ENCODE measurements around the gene PLCB1. TPM values are rescaled to one million over a fixed set of nuclear protein-coding genes. Genes with fewer than 3 reads are reported as not detected.

Gene PLCB1
- total RNA-seq, 1 donor from 2014 or later, result 10.7 TPM

GRCh38 chr20:8526610-8527009 is 394.5 kb downstream of the PLCB1 start:
- no peak overlapping the region for H2AFZ ChIP-seq (ENCODE audit: low read depth, low read length)
- no peaks in the 10 kb centered on the region for H3K4me1 ChIP-seq (ENCODE audit: insufficient read depth, low read length)
- Mint-ChIP-seq H3K36me3 (ENCODE audit: low read depth, unreplicated experiment) (no peaks in the 10 kb centered on the region), H3K4me1 (ENCODE audit: low read depth, unreplicated experiment) (peaks cover 14% of the 10 kb centered on the region), H3K27me3 (ENCODE audit: low read depth, unreplicated experiment) (no peaks in the 10 kb centered on the region), H3K27ac (ENCODE audit: unreplicated experiment) (no peak overlapping the region), H3K9me3 (ENCODE audit: unreplicated experiment) (no peaks in the 10 kb centered on the region), H3K4me3 (ENCODE audit: unreplicated experiment) (no peak overlapping the region)
- no peak overlapping the region for H3K9ac ChIP-seq (ENCODE audit: low read length)
- no peak overlapping the region for H3K27ac ChIP-seq (ENCODE audit: low read depth, low read length)
- no peak overlapping the region for H3K4me3 ChIP-seq (ENCODE audit: insufficient read depth, low read depth, low read length)
- H3K4me2 ChIP-seq (ENCODE audit: low read length), result no peak overlapping the region
- H3K27me3 ChIP-seq (ENCODE audit: insufficient read depth, low read length), result no peaks in the 10 kb centered on the region
- FAIRE-seq, result no peak
- H3K79me2 ChIP-seq (ENCODE audit: insufficient read depth, low read length), result no peaks in the 10 kb centered on the region
- no peaks in the 10 kb centered on the region for H3K36me3 ChIP-seq (ENCODE audit: insufficient read depth, low read length)
- no peaks in the 10 kb centered on the region for H4K20me1 ChIP-seq (ENCODE audit: insufficient read depth, low read length)
- DNase-seq (ENCODE audit: low read depth), result no peak
- no peaks in the 10 kb centered on the region for H3K9me3 ChIP-seq (ENCODE audit: insufficient read depth, low read depth, low read length)
- TF ChIP-seq, protein P1, sequence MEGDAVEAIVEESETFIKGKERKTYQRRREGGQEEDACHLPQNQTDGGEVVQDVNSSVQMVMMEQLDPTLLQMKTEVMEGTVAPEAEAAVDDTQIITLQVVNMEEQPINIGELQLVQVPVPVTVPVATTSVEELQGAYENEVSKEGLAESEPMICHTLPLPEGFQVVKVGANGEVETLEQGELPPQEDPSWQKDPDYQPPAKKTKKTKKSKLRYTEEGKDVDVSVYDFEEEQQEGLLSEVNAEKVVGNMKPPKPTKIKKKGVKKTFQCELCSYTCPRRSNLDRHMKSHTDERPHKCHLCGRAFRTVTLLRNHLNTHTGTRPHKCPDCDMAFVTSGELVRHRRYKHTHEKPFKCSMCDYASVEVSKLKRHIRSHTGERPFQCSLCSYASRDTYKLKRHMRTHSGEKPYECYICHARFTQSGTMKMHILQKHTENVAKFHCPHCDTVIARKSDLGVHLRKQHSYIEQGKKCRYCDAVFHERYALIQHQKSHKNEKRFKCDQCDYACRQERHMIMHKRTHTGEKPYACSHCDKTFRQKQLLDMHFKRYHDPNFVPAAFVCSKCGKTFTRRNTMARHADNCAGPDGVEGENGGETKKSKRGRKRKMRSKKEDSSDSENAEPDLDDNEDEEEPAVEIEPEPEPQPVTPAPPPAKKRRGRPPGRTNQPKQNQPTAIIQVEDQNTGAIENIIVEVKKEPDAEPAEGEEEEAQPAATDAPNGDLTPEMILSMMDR (IDR thresholded peaks at IDR 0.05; ENCODE audit: insufficient read depth, low read depth, low read length), result no peak
- TF ChIP-seq EZH2 (IDR thresholded peaks at IDR 0.05; ENCODE audit: insufficient read depth, low read length), result no peak

DNA sequence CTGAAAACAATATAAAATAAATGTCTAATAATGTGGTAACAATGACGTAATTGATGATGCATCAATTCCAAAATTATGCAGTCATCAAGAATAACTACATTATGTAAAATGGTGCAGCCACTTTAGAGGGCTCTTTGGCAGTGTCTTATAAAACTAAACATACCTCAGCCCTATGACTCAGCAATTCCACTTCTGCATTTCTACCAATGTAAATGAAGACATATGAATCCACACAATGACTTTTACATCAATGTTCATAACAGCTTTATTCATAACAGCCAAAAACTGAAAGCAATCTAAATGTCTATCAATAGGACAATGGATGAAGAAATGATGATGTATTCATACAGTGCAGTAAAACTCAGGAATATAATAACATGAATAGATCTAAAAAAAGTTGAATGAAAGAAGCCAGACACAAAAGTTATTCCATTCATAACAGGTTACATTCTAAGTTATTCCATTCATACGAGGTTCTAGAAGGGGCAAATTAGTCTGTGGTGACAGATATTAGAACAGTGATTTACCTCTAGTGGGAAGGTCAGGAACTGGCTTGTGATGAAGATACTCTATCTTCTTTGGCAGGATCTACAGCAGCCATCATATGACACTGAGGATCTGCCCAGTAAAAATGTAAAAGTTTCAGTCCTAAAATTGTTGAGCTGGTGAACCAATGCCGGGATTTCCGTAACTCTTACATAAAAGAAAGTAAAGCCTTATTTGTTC is 396.1 kb downstream of the PLCB1 start:
- H4K20me1 ChIP-seq (ENCODE audit: insufficient read depth, low read length), result no peaks in the 10 kb centered on the region
- Mint-ChIP-seq H3K27ac (ENCODE audit: unreplicated experiment) (peak overlapping the region; percentile 30), H3K36me3 (ENCODE audit: low read depth, unreplicated experiment) (no peaks in the 10 kb centered on the region), H3K4me3 (ENCODE audit: unreplicated experiment) (no peak overlapping the region), H3K27me3 (ENCODE audit: low read depth, unreplicated experiment) (no peaks in the 10 kb centered on the region), H3K4me1 (ENCODE audit: low read depth, unreplicated experiment) (peaks cover 10% of the 10 kb centered on the region), H3K9me3 (ENCODE audit: unreplicated experiment) (no peaks in the 10 kb centered on the region)
- H3K36me3 ChIP-seq (ENCODE audit: insufficient read depth, low read length), result no peaks in the 10 kb centered on the region
- H3K9me3 ChIP-seq (ENCODE audit: insufficient read depth, low read depth, low read length), result no peaks in the 10 kb centered on the region
- no peak overlapping the region for H3K9ac ChIP-seq (ENCODE audit: low read length)
- peak overlapping the region; percentile 9 for H3K4me2 ChIP-seq (ENCODE audit: low read length)
- no peak overlapping the region for H3K4me3 ChIP-seq (ENCODE audit: insufficient read depth, low read depth, low read length)
- DNase-seq (ENCODE audit: low read depth), result peak; percentile 85
- no peak overlapping the region for H3K27ac ChIP-seq (ENCODE audit: low read depth, low read length)
- no peaks in the 10 kb centered on the region for H3K79me2 ChIP-seq (ENCODE audit: insufficient read depth, low read length)
- peak; percentile 83 for FAIRE-seq
- no peaks in the 10 kb centered on the region for H3K27me3 ChIP-seq (ENCODE audit: insufficient read depth, low read length)
- no peaks in the 10 kb centered on the region for H3K4me1 ChIP-seq (ENCODE audit: insufficient read depth, low read length)
- TF ChIP-seq, protein P1 (IDR thresholded peaks at IDR 0.05; ENCODE audit: insufficient read depth, low read depth, low read length), result no peak
- no peak for TF ChIP-seq EZH2 (IDR thresholded peaks at IDR 0.05; ENCODE audit: insufficient read depth, low read length)
- H2AFZ ChIP-seq (ENCODE audit: low read depth, low read length), result no peak overlapping the region

GRCh38 chr20:8530022-8530421 is 398.0 kb downstream of the PLCB1 start:
- Histone ChIP-seq H3K4me1 (ENCODE audit: insufficient read depth, low read length) (no peaks in the 10 kb centered on the region), H2AFZ (ENCODE audit: low read depth, low read length) (no peak overlapping the region), H3K27ac (ENCODE audit: low read depth, low read length) (no peak overlapping the region), H3K9me3 (ENCODE audit: insufficient read depth, low read depth, low read length) (no peaks in the 10 kb centered on the region), H3K4me2 (ENCODE audit: low read length) (peak overlapping the region; percentile 2), H3K36me3 (ENCODE audit: insufficient read depth, low read length) (no peaks in the 10 kb centered on the region), H3K79me2 (ENCODE audit: insufficient read depth, low read length) (no peaks in the 10 kb centered on the region), H4K20me1 (ENCODE audit: insufficient read depth, low read length) (no peaks in the 10 kb centered on the region), H3K9ac (ENCODE audit: low read length) (no peak overlapping the region), H3K27me3 (ENCODE audit: insufficient read depth, low read length) (no peaks in the 10 kb centered on the region), H3K4me3 (ENCODE audit: insufficient read depth, low read depth, low read length) (no peak overlapping the region)
- TF ChIP-seq, protein P1 (IDR thresholded peaks at IDR 0.05; ENCODE audit: insufficient read depth, low read depth, low read length), result no peak
- TF ChIP-seq EZH2 (IDR thresholded peaks at IDR 0.05; ENCODE audit: insufficient read depth, low read length), result no peak
- peak; percentile 4 for DNase-seq (ENCODE audit: low read depth)
- no peak overlapping the region for H3K27ac Mint-ChIP-seq (ENCODE audit: unreplicated experiment)
- no peak for FAIRE-seq
- H3K9me3 Mint-ChIP-seq (ENCODE audit: unreplicated experiment), result no peaks in the 10 kb centered on the region
- H3K4me3 Mint-ChIP-seq (ENCODE audit: unreplicated experiment), result no peak overlapping the region
- no peaks in the 10 kb centered on the region for H3K27me3 Mint-ChIP-seq (ENCODE audit: low read depth, unreplicated experiment)
- peaks cover 10% of the 10 kb centered on the region for H3K4me1 Mint-ChIP-seq (ENCODE audit: low read depth, unreplicated experiment)
- no peaks in the 10 kb centered on the region for H3K36me3 Mint-ChIP-seq (ENCODE audit: low read depth, unreplicated experiment)

All from astrocyte (in vitro differentiated cells and primary cell).